GM18526 (cell line): Measurements from ENCODE around the gene VPS36.

Experiments
- POLR2A ChIP-seq: IDR thresholded peaks from 3 replicates; pipeline ENCODE4 v1.6.1; 2011; ENCODE audit not compliant: insufficient read length; ENCODE audit errors: extremely low read depth

Gene VPS36

GRCh38 chr13:52428295-52428694 lies 22.1 kb downstream of the VPS36 start:
- TF ChIP-seq POLR2A: no peak

GRCh38 chr13:52421216-52421615 lies 29.2 kb downstream of the VPS36 start:
- TF ChIP-seq POLR2A: no peak

- TF ChIP-seq POLR2A: no peak
These were observed 31.4 kb downstream of the VPS36 start for GRCh38 chr13:52419080-52419479.

- no peak for TF ChIP-seq POLR2A
These were observed 35.5 kb downstream of the VPS36 start for GRCh38 chr13:52414963-52415362.

GRCh38 chr13:52414051-52414450 lies 36.4 kb downstream of the VPS36 start:
- no peak for TF ChIP-seq POLR2A

GRCh38 chr13:52412128-52412527 lies 38.3 kb downstream of the VPS36 start:
- TF ChIP-seq POLR2A: no peak

- no peak for TF ChIP-seq POLR2A
These were observed 38.8 kb downstream of the VPS36 start for GRCh38 chr13:52411629-52412028.

- no peak for TF ChIP-seq POLR2A
These were observed 43.8 kb downstream of the VPS36 start for GRCh38 chr13:52406629-52407028.

GRCh38 chr13:52405767-52406494 lies 44.5 kb downstream of the VPS36 start, which contains the start of gene THSD1:
Gene THSD1 (minus strand): TSS chr13:52406172. CDS start chr13:52402600, 3,572 bp downstream.
- no peak for TF ChIP-seq POLR2A

- TF ChIP-seq POLR2A: no peak
These were observed 45.1 kb downstream of the VPS36 start for GRCh38 chr13:52405369-52405766.

- TF ChIP-seq POLR2A: no peak
These were observed 50.7 kb downstream of the VPS36 start for GRCh38 chr13:52399708-52400107.

- TF ChIP-seq POLR2A: no peak
These were observed 51.4 kb downstream of the VPS36 start for GRCh38 chr13:52399046-52399445.

GRCh38 chr13:52395704-52396103 lies 54.7 kb downstream of the VPS36 start:
- no peak for TF ChIP-seq POLR2A

- no peak for TF ChIP-seq POLR2A
These were observed 55.8 kb downstream of the VPS36 start for GRCh38 chr13:52394586-52394985.

- TF ChIP-seq POLR2A: no peak
These were observed 56.7 kb downstream of the VPS36 start for GRCh38 chr13:52393572-52394357.

GRCh38 chr13:52387721-52388120 lies 62.7 kb downstream of the VPS36 start:
- no peak for TF ChIP-seq POLR2A
